IMR-90 (cell line): Measurements from ENCODE around the gene LAPTM5. TPM values are rescaled to one million over a fixed set of nuclear protein-coding genes. Genes with fewer than 3 reads are reported as not detected.

Experiments
- ATAC-seq: fragments of 200-7000 bp; cut with Tn5 transposase; 2 replicates; pipeline ENCODE4 v1.9.1; 2020; ENCODE audit warnings: low read depth, mild to moderate bottlenecking, moderate library complexity
- BruUV-seq: library from RNA; stranded (reverse); fragments of 400-500 nt; replicated peaks from 2 replicates; lab custom pipeline; 2021; lab: Mats Ljungman, UMichigan
- CTCF ChIA-PET: fragments of 300-600 bp; formaldehyde crosslinking; extraction: SDS; loops from one replicate; lab custom pipeline; 2021; ENCODE audit warnings: antibody characterized with exemption; lab: Yijun Ruan, JAX
- POLR2A ChIA-PET: fragments of 300-600 bp; sonication (Branson Sonifier 250); formaldehyde crosslinking; loops from one replicate; lab custom pipeline; 2022; ENCODE audit warnings: antibody characterized with exemption; ENCODE audit not compliant: unreplicated experiment; lab: Charles Lee
- DNase-seq: peaks from one replicate; pipeline ENCODE4 v3.0.0; 2013
- H2AFZ ChIP-seq: replicated peaks from 2 replicates; pipeline ENCODE3; 2013; ENCODE audit warnings: low read length, mild to moderate bottlenecking; ENCODE audit not compliant: poor library complexity
- H2AK5ac ChIP-seq: 2 replicates; pipeline ENCODE4 v1.6.1; 2013; ENCODE audit warnings: low read depth, low read length, inconsistent platforms
- H2AK9ac ChIP-seq: replicated peaks from 2 replicates; pipeline ENCODE3; 2013; ENCODE audit warnings: mild to moderate bottlenecking, low read depth, low read length, moderate library complexity; ENCODE audit not compliant: poor library complexity
- H2BK120ac ChIP-seq: 2 replicates; pipeline ENCODE4 v1.6.1; 2013; ENCODE audit warnings: low read depth, low read length, inconsistent platforms
- H2BK15ac ChIP-seq: 3 replicates; pipeline ENCODE4 v1.6.1; 2013; ENCODE audit warnings: low read depth, low read length, inconsistent platforms
- H2BK20ac ChIP-seq: 2 replicates; pipeline ENCODE4 v1.6.1; 2013; ENCODE audit warnings: low read depth, mild to moderate bottlenecking, inconsistent platforms, low read length, moderate library complexity
- H2BK5ac ChIP-seq: 2 replicates; pipeline ENCODE4 v1.6.1; 2013; ENCODE audit warnings: mild to moderate bottlenecking, low read depth, low read length, inconsistent platforms; ENCODE audit not compliant: poor library complexity, severe bottlenecking
- H3K14ac ChIP-seq: replicated peaks from 2 replicates; pipeline ENCODE4 v1.6.1; 2013; ENCODE audit warnings: low read depth, low read length, inconsistent platforms
- H3K18ac ChIP-seq: 2 replicates; pipeline ENCODE4 v1.6.1; 2013; ENCODE audit warnings: low read depth, low read length, control low read depth
- H3K23ac ChIP-seq: 2 replicates; pipeline ENCODE4 v1.6.1; 2013; ENCODE audit warnings: low read depth, low read length, inconsistent platforms
- H3K27ac ChIP-seq: 2 replicates; pipeline ENCODE4 v1.5.1; 2013; ENCODE audit warnings: mild to moderate bottlenecking, control low read depth, low read length; ENCODE audit not compliant: insufficient read depth
- H3K27me3 ChIP-seq: 2 replicates; pipeline ENCODE4 v1.6.1; 2013; ENCODE audit warnings: low read length; ENCODE audit not compliant: control insufficient read depth, insufficient read depth
- H3K36me3 ChIP-seq: 2 replicates; pipeline ENCODE4 v1.6.1; 2013; ENCODE audit warnings: low read length, mixed read lengths; ENCODE audit not compliant: control insufficient read depth, insufficient read depth
- H3K4ac ChIP-seq: 2 replicates; pipeline ENCODE4 v1.6.1; 2013; ENCODE audit warnings: low read depth, low read length, inconsistent platforms
- H3K4me1 ChIP-seq: 2 replicates; pipeline ENCODE4 v1.6.1; 2013; ENCODE audit warnings: low read length, mixed read lengths; ENCODE audit not compliant: control insufficient read depth, insufficient read depth
- H3K4me2 ChIP-seq: 2 replicates; pipeline ENCODE4 v1.6.1; 2013; ENCODE audit warnings: low read depth, mild to moderate bottlenecking, control low read depth, low read length, moderate library complexity
- H3K4me3 ChIP-seq: 2 replicates; pipeline ENCODE4 v1.5.1; 2013; ENCODE audit warnings: low read depth, mild to moderate bottlenecking, control low read depth, low read length, moderate library complexity; ENCODE audit not compliant: insufficient read depth
- H3K56ac ChIP-seq: 2 replicates; pipeline ENCODE4 v1.6.1; 2013; ENCODE audit warnings: low read length, inconsistent platforms; ENCODE audit not compliant: insufficient read depth; ENCODE audit errors: extremely low read depth
- H3K79me1 ChIP-seq, 2 experiments: 2 replicates each; pipeline ENCODE4 v1.6.1; 2013; ENCODE audit warnings: low read length in 2 of 2, inconsistent platforms in 1 of 2, low read depth in 1 of 2
- H3K9ac ChIP-seq: 2 replicates; pipeline ENCODE4 v1.6.1; 2013; ENCODE audit warnings: low read depth, low read length, control low read depth
- H3K9me1 ChIP-seq: 2 replicates; pipeline ENCODE4 v1.6.1; 2013; ENCODE audit warnings: low read length, inconsistent platforms; ENCODE audit not compliant: insufficient read depth
- H3K9me3 ChIP-seq: 2 replicates; pipeline ENCODE4 v1.6.1; 2013; ENCODE audit warnings: low read length; ENCODE audit not compliant: control insufficient read depth, insufficient read depth
- H4K20me1 ChIP-seq: 2 replicates; pipeline ENCODE4 v1.6.1; 2013; ENCODE audit warnings: low read length, inconsistent platforms; ENCODE audit not compliant: insufficient read depth
- H4K5ac ChIP-seq: 2 replicates; pipeline ENCODE4 v1.6.1; 2013; ENCODE audit warnings: mild to moderate bottlenecking, low read depth, low read length, control low read depth
- H4K8ac ChIP-seq, 2 experiments: 2 replicates each; pipeline ENCODE4 v1.6.1; 2013; ENCODE audit warnings: low read depth in 2 of 2, low read length in 2 of 2, control low read depth in 1 of 2, inconsistent platforms in 1 of 2
- H4K91ac ChIP-seq: 2 replicates; pipeline ENCODE4 v1.6.1; 2013; ENCODE audit warnings: low read depth, low read length, inconsistent platforms; ENCODE audit not compliant: insufficient read depth
- CEBPB ChIP-seq: IDR thresholded peaks from 2 replicates; pipeline ENCODE4 v1.6.1; 2012; ENCODE audit warnings: low read depth, low read length, improper control_type of control experiment
- FOS ChIP-seq: fragments of 150-350 bp; IDR thresholded peaks from 2 replicates; pipeline ENCODE4 v1.6.1; 2016; ENCODE audit warnings: low read depth, low read length
- MAFK ChIP-seq: IDR thresholded peaks from 2 replicates; pipeline ENCODE4 v1.6.1; 2012; ENCODE audit warnings: low read depth, low read length, improper control_type of control experiment
- MXI1 ChIP-seq: IDR thresholded peaks from 2 replicates; pipeline ENCODE4 v1.6.1; 2012; ENCODE audit warnings: low read depth, mild to moderate bottlenecking, low read length, moderate library complexity, borderline replicate concordance
- RAD21 ChIP-seq: IDR thresholded peaks from 2 replicates; pipeline ENCODE4 v1.6.1; 2012; ENCODE audit warnings: low read length, improper control_type of control experiment
- RCOR1 ChIP-seq: IDR thresholded peaks from 2 replicates; pipeline ENCODE4 v1.6.1; 2012; ENCODE audit warnings: mild to moderate bottlenecking, low read length, improper control_type of control experiment; ENCODE audit not compliant: insufficient replicate concordance
- RFX5 ChIP-seq: IDR thresholded peaks from 2 replicates; pipeline ENCODE4 v1.8.0; 2012; ENCODE audit warnings: low read depth, mild to moderate bottlenecking, low read length, moderate library complexity
- WGBS, 2 experiments: methylation state at CpG; one replicate each; pipeline versions ENCODE4 v1.1.5 to v1.1.7; 2013; ENCODE audit warnings: missing lambda C conversion rate in 2 of 2; ENCODE audit not compliant: insufficient read length in 1 of 2; ENCODE audit errors: extremely low coverage in 2 of 2; 5-methylcytosine and 5-hydroxymethylcytosine counted together
- dilution Hi-C: fragments of 300-500 bp; cut with HindIII; formaldehyde crosslinking; loops from one replicate; pipeline ENCODE4 v1.14.3; 2018; ENCODE audit warnings: low sequenced_read_pairs; ENCODE audit not compliant: unreplicated experiment
- in situ Hi-C: fragments of 300-500 bp; cut with MboI; formaldehyde crosslinking; loops from 3 replicates; pipeline ENCODE4 v1.14.3; 2019; ENCODE audit warnings: low sequenced_read_pairs, inconsistent platforms, mixed read lengths
- intact Hi-C: fragments of 100-400 bp; cut with micrococcal nuclease; formaldehyde crosslinking; loops from 2 replicates; pipeline ENCODE4 v1.10.0; 2022
- polyA plus RNA-seq, 3 experiments: library from polyadenylated mRNA; depleted of rRNA; stranded (reverse); fragments of >200 nt; gene quantifications; 2 replicates each; pipeline ENCODE4 v1.2.3, GENCODE V29; 2012; ENCODE audit warnings: low replicate concordance in 1 of 3
- total RNA-seq: library from RNA; depleted of rRNA; stranded (reverse); fragments of >200 nt; gene quantifications from 2 replicates; pipeline ENCODE4 v1.2.3, GENCODE V29; 2012
- TF ChIP-seq, protein P1 (sequence below): fragments of 150-350 bp; IDR thresholded peaks from 2 replicates; pipeline ENCODE4 v1.6.1; 2016; ENCODE audit warnings: low read depth, mild to moderate bottlenecking, low read length, moderate library complexity, borderline replicate concordance
- TF ChIP-seq, protein P2 (sequence below): fragments of 150-350 bp; IDR thresholded peaks from 2 replicates; pipeline ENCODE4 v1.6.1; 2017; ENCODE audit warnings: mild to moderate bottlenecking, antibody characterized with exemption, low read length, low read depth

LAPTM5 gene
- total and polyA plus RNA-seq, 2 of the 4 experiments (the other 2 are of a cell fraction) = 0.09 TPM; not detected in 1

DNA sequence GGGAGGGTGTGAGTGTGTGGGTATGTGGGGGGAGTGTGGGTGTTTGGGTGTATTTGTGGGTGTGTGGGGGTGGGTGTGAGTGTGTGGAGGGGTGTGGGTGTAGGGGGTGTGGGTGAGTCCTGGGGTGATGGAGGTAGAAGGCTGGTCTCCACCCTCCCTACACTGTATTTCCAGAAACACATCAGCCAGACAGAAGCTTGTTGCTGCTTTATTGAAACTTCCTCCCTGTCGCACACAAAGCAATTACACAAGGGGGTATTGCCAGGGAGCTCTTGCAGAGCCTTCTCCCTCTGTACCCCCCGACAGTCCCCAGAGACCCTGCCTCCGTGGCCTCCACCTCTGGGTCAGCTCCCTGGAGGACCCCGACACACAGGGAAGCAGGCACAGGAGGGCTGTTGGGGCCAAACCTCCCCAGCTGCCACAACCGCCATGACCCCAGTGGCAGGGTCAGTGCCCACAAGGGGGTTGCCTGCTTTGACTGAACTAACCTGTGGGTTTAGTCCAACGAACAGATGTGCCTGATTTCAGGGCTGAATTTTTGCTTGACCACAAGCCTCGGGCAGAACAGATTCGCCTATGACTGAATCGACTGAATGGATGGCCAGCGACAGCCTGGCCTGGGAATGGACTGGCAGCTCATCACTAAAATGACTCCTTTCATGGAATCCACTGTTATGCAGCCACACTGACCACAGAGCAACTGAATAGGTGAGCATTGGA is 25.1 kb downstream of the LAPTM5 start:
- H3K36me3 ChIP-seq = no peaks in the 10 kb centered on the region
- BruUV-seq = no TSS peak
- H2BK15ac ChIP-seq = no peak overlapping the region
- no peak overlapping the region for H4K8ac ChIP-seq
- peaks cover 19% of the 10 kb centered on the region for H3K27me3 ChIP-seq
- no peaks in the 10 kb centered on the region for H3K9me1 ChIP-seq
- H2AFZ ChIP-seq = no peak overlapping the region
- no peak overlapping the region for H4K91ac ChIP-seq
- no peaks in the 10 kb centered on the region for H3K79me1 ChIP-seq
- intact Hi-C loops = no loop called here
- H2BK20ac ChIP-seq = no peak overlapping the region
- POLR2A ChIA-PET = no interaction called here
- H4K20me1 ChIP-seq = no peaks in the 10 kb centered on the region
- H2BK120ac ChIP-seq = no peak overlapping the region
- H3K9ac ChIP-seq = no peak overlapping the region
- H3K18ac ChIP-seq = no peak overlapping the region
- H3K27ac ChIP-seq = no peak overlapping the region
- no peak overlapping the region for H2AK5ac ChIP-seq
- no peak overlapping the region for H3K14ac ChIP-seq
- H3K56ac ChIP-seq = no peak overlapping the region
- WGBS, 2 experiments = 45% methylated on average over 5 of the region's 10 CpGs; no CpG with 5 or more reads in 1 of the 2 experiments
- H3K4me2 ChIP-seq = no peak overlapping the region
- CTCF ChIA-PET = interaction anchor here (0.8 kb wide), 1 partner anchor 14 kb away, joined by 3 read pairs; no protein-coding TSS in a partner anchor
- H4K5ac ChIP-seq = no peak overlapping the region
- dilution Hi-C loops = no loop called here
- no peak overlapping the region for H2BK5ac ChIP-seq
- no peak overlapping the region for H2AK9ac ChIP-seq
- peak; percentile 18 for DNase-seq
- ATAC-seq = no peak
- no peaks in the 10 kb centered on the region for H3K9me3 ChIP-seq
- peaks cover 5% of the 10 kb centered on the region; the same call in 1 of the 2 replicates for H3K4me1 ChIP-seq
- in situ Hi-C loops = no loop called here
- H3K23ac ChIP-seq = no peak overlapping the region
- no peak overlapping the region for H3K4me3 ChIP-seq
- no peak for TF ChIP-seq FOS
- TF ChIP-seq RCOR1 = no peak
- no peak for TF ChIP-seq MXI1
- no peak for TF ChIP-seq RFX5
- TF ChIP-seq MAFK = no peak
- TF ChIP-seq, protein P1, sequence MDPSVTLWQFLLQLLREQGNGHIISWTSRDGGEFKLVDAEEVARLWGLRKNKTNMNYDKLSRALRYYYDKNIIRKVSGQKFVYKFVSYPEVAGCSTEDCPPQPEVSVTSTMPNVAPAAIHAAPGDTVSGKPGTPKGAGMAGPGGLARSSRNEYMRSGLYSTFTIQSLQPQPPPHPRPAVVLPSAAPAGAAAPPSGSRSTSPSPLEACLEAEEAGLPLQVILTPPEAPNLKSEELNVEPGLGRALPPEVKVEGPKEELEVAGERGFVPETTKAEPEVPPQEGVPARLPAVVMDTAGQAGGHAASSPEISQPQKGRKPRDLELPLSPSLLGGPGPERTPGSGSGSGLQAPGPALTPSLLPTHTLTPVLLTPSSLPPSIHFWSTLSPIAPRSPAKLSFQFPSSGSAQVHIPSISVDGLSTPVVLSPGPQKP = no peak
- TF ChIP-seq, protein P2, sequence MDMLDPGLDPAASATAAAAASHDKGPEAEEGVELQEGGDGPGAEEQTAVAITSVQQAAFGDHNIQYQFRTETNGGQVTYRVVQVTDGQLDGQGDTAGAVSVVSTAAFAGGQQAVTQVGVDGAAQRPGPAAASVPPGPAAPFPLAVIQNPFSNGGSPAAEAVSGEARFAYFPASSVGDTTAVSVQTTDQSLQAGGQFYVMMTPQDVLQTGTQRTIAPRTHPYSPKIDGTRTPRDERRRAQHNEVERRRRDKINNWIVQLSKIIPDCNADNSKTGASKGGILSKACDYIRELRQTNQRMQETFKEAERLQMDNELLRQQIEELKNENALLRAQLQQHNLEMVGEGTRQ = no peak
- TF ChIP-seq CEBPB = no peak
- TF ChIP-seq RAD21 = no peak
- H3K4ac ChIP-seq = no peak overlapping the region
